A549 (cell line): ENCODE measurements around the gene ZNF526. TPM values are rescaled to one million over a fixed set of nuclear protein-coding genes. Genes with fewer than 3 reads are reported as not detected.

Source experiments
- ATAC-seq, 2 experiments: fragments of 200-7000 bp in 1 of 2; fragments of >200 bp in 1 of 2; cut with Nextera tagmentation in 1 of 2; cut with Tn5 transposase in 1 of 2; 3 replicates each; pipeline versions ENCODE4 v1.8.0 to v1.9.1; 2018 to 2020; ENCODE audit warnings: mild to moderate bottlenecking in 1 of 2, moderate library complexity in 1 of 2
- CTCF ChIA-PET: fragments of 300-600 bp; sonication (Branson Sonifier 250); formaldehyde crosslinking; extraction: SDS; loops from one replicate; lab custom pipeline; 2021; ENCODE audit warnings: antibody characterized with exemption, inconsistent platforms; lab: Yijun Ruan, JAX
- POLR2A ChIA-PET: fragments of 350-600 bp; formaldehyde crosslinking; extraction: SDS; loops from one replicate; lab custom pipeline; 2021; ENCODE audit warnings: antibody characterized with exemption, inconsistent platforms; lab: Yijun Ruan, JAX
- DNase-seq, 2 experiments: peaks; one replicate each; pipeline versions ENCODE4 v3.0.0 to v3.0.0-alpha.2; 2011 to 2016; ENCODE audit warnings: low read depth in 1 of 2, low spot score in 1 of 2
- FAIRE-seq: peaks from 2 replicates; lab custom pipeline; 2011; peaks lifted over from hg19 to GRCh38; lab: Jason Lieb, UNC
- H3K27ac ChIP-seq, 2 experiments: fragments of >200 bp; sonication (Bioruptor Twin); formaldehyde crosslinking; 3 replicates each; pipeline ENCODE4 v1.5.1; 2016 to 2017
- H3K4me1 ChIP-seq: fragments of >200 bp; sonication (Bioruptor Twin); formaldehyde crosslinking; 3 replicates; pipeline ENCODE4 v1.6.1; 2016
- H3K4me2 ChIP-seq: fragments of >200 bp; sonication (Bioruptor Twin); formaldehyde crosslinking; 3 replicates; pipeline ENCODE4 v1.6.1; 2016
- H3K4me3 ChIP-seq: fragments of >200 bp; sonication (Bioruptor Twin); formaldehyde crosslinking; 3 replicates; pipeline ENCODE4 v1.5.1; 2016
- H3K9me3 ChIP-seq: fragments of >200 bp; sonication (Bioruptor Twin); formaldehyde crosslinking; 3 replicates; pipeline ENCODE4 v1.6.1; 2016
- BHLHE40 ChIP-seq: IDR thresholded peaks from 2 replicates; pipeline ENCODE4 v1.6.1; 2012; ENCODE audit warnings: low read depth, low read length, inconsistent platforms
- CHD2 ChIP-seq: fragments of 150-350 bp; IDR thresholded peaks from 2 replicates; pipeline ENCODE4 v1.6.1; 2014; ENCODE audit warnings: low read length; ENCODE audit not compliant: partially characterized antibody
- CHD4 ChIP-seq: fragments of 200-600 bp; sonication (generic); IDR thresholded peaks from 2 replicates; pipeline ENCODE4 v1.6.1; 2016; ENCODE audit warnings: antibody characterized with exemption, mild to moderate bottlenecking, borderline replicate concordance
- EHF ChIP-seq: fragments of 250-450 bp; sonication (Bioruptor Pico); IDR thresholded peaks from 2 replicates; pipeline ENCODE4 v1.5.0; 2020; ENCODE audit warnings: mild to moderate bottlenecking
- ESRRA ChIP-seq: fragments of 150-350 bp; IDR thresholded peaks from 2 replicates; pipeline ENCODE4 v1.6.1; 2014; ENCODE audit warnings: mild to moderate bottlenecking, low read length, borderline replicate concordance
- FOSB ChIP-seq: fragments of 250-450 bp; sonication (Bioruptor Pico); IDR thresholded peaks from 2 replicates; pipeline ENCODE4 v1.5.0; 2020; ENCODE audit warnings: mild to moderate bottlenecking, moderate library complexity
- HEYL ChIP-seq: fragments of 250-450 bp; sonication (Bioruptor Pico); IDR thresholded peaks from 2 replicates; pipeline ENCODE4 v1.8.0; 2021; ENCODE audit warnings: mild to moderate bottlenecking, moderate library complexity
- HOXA7 ChIP-seq: fragments of 250-450 bp; sonication (Bioruptor Pico); IDR thresholded peaks from 2 replicates; pipeline ENCODE4 v1.5.0; 2020; ENCODE audit warnings: mild to moderate bottlenecking, moderate library complexity
- HOXB13 ChIP-seq: fragments of 250-450 bp; sonication (Bioruptor Pico); IDR thresholded peaks from 2 replicates; pipeline ENCODE4 v1.5.0; 2020; ENCODE audit warnings: low read depth, mild to moderate bottlenecking, moderate library complexity
- JUN ChIP-seq, 2 experiments: fragments of >200 bp; sonication (Bioruptor Twin); formaldehyde crosslinking; IDR thresholded peaks; 2 replicates in 1 of 2; 3 replicates in 1 of 2; pipeline ENCODE4 v1.6.1; 2016 to 2017
- KDM1A ChIP-seq: fragments of 200-600 bp; sonication (generic); IDR thresholded peaks from 2 replicates; pipeline ENCODE4 v1.6.1; 2016; ENCODE audit warnings: low read depth, mild to moderate bottlenecking
- MAFK ChIP-seq: fragments of 450-650 bp; IDR thresholded peaks from 2 replicates; pipeline ENCODE4 v1.6.1; 2014; ENCODE audit not compliant: partially characterized antibody
- PHF8 ChIP-seq: fragments of 200-600 bp; sonication (generic); IDR thresholded peaks from 2 replicates; pipeline ENCODE4 v1.6.1; 2016; ENCODE audit warnings: low read depth, mild to moderate bottlenecking, antibody characterized with exemption, moderate library complexity, borderline replicate concordance
- POLR2AphosphoS2 ChIP-seq: conservative IDR thresholded peaks from 2 replicates; pipeline ENCODE4 v1.6.1; 2012; ENCODE audit warnings: low read length, improper control_type of control experiment, inconsistent platforms
- RAD21 ChIP-seq, 2 experiments: fragments of >200 bp in 1 of 2; sonication (Bioruptor Twin) in 1 of 2; formaldehyde crosslinking in 1 of 2; IDR thresholded peaks in 1 of 2; conservative IDR thresholded peaks in 1 of 2; 2 replicates in 1 of 2; 3 replicates in 1 of 2; pipeline ENCODE4 v1.6.1; 2012 to 2018; ENCODE audit warnings: inconsistent platforms in 1 of 2
- RARB ChIP-seq: fragments of 250-450 bp; sonication (Bioruptor Pico); IDR thresholded peaks from 2 replicates; pipeline ENCODE4 v1.8.0; 2021; ENCODE audit warnings: mild to moderate bottlenecking, moderate library complexity
- RNF2 ChIP-seq: fragments of 200-600 bp; sonication (generic); IDR thresholded peaks from 2 replicates; pipeline ENCODE4 v1.6.1; 2016; ENCODE audit warnings: low read depth, mild to moderate bottlenecking, antibody characterized with exemption, moderate library complexity, borderline replicate concordance
- SMC3 ChIP-seq: fragments of >200 bp; sonication (Bioruptor Twin); formaldehyde crosslinking; IDR thresholded peaks from 3 replicates; pipeline ENCODE4 v1.6.1; 2018; ENCODE audit warnings: inconsistent platforms
- ZC3H11A ChIP-seq: fragments of 450-650 bp; IDR thresholded peaks from 2 replicates; pipeline ENCODE4 v1.6.1; 2014; ENCODE audit warnings: antibody characterized with exemption, mild to moderate bottlenecking
- ZNF302 ChIP-seq: fragments of 250-450 bp; sonication (Bioruptor Pico); IDR thresholded peaks from 2 replicates; pipeline ENCODE4 v1.9.0; 2021; ENCODE audit warnings: inconsistent platforms, mild to moderate bottlenecking, moderate library complexity
- ZSCAN20 ChIP-seq: fragments of 250-450 bp; sonication (Bioruptor Pico); IDR thresholded peaks from 2 replicates; pipeline ENCODE4 v1.8.0; 2022; ENCODE audit warnings: mild to moderate bottlenecking, moderate library complexity
- WGBS: methylation state at CpG from one replicate; pipeline ENCODE4 v1.1.6; 2017; ENCODE audit errors: missing lambda C conversion rate; 5-methylcytosine and 5-hydroxymethylcytosine counted together
- polyA plus RNA-seq, 4 experiments: library from polyadenylated mRNA; depleted of rRNA in 3 of 4; stranded (reverse); fragments of >200 nt; fragmentation: RNase III in 1 of 4; extraction: RNeasy Plus Mini Kit Qiagen cat#74134 plus additional on column Dnase treatment in 1 of 4; gene quantifications; 2 replicates in 3 of 4; 3 replicates in 1 of 4; pipeline ENCODE4 v1.2.3, GENCODE V29; 2011 to 2017
- TF ChIP-seq, protein P1 (sequence below): fragments of 450-650 bp; IDR thresholded peaks from 2 replicates; pipeline ENCODE4 v1.6.1; 2014; ENCODE audit warnings: antibody characterized with exemption
- TF ChIP-seq, protein P2 (sequence below): IDR thresholded peaks from 2 replicates; pipeline ENCODE4 v1.6.1; 2012
- TF ChIP-seq, protein P3 (sequence below): fragments of >200 bp; sonication (Bioruptor Twin); formaldehyde crosslinking; IDR thresholded peaks from 2 replicates; pipeline ENCODE4 v1.6.1; 2016
- TF ChIP-seq, protein P4 (sequence below): fragments of >200 bp; sonication (Bioruptor Twin); formaldehyde crosslinking; IDR thresholded peaks from 3 replicates; pipeline ENCODE4 v1.6.1; 2016
- TF ChIP-seq, protein P5 (sequence below): fragments of 150-350 bp; IDR thresholded peaks from 2 replicates; pipeline ENCODE4 v1.6.1; 2014; ENCODE audit warnings: low read depth, mild to moderate bottlenecking, low read length

Gene ZNF526
- polyA plus RNA-seq, 2 of the 4 experiments (the other 2 are of a cell fraction), result 7.1 to 12.9 TPM

DNA sequence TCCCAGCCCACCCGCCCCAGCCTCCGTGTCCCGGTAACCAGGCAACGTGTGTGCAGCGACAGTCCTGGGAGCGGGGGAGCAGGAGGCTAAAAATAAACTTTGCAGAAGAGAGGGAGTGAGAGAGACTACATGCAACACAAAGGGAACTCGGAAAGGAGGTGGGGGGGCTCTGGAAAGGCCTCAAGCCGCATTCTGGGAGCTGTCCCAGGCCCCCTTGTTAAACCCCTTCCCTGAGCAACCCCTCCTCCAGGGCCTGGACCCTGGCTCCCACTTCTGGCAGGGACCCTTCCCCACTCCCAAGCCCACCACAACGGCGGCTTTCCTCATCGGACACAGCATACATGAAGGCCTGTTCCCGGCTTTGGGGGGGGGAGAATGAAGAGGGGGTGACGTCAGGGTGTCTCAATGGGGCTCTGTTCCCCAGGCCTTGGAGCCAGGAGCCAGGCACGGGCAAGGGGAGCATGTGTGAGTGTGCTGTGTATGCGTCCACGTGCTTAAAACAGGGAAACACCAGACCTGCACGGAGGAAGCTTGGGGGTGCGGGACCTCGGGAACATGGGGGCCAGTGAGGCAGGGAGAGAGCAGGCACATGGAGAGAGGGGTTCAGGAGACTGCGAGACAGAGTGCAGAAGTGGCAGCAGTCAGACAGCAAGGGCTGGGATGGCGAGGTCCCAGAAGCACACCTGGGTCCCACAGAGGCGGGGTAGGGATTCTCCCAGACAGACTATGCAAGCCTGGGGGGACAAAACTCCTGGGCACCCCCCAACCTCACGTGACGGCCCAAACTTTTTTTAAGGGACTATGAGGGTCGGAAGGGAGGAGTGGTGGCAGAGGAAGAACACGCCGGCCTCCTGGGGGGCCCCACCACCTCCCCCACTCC lies 32.5 kb downstream of the ZNF526 start (continued):
- TF ChIP-seq, protein P1, sequence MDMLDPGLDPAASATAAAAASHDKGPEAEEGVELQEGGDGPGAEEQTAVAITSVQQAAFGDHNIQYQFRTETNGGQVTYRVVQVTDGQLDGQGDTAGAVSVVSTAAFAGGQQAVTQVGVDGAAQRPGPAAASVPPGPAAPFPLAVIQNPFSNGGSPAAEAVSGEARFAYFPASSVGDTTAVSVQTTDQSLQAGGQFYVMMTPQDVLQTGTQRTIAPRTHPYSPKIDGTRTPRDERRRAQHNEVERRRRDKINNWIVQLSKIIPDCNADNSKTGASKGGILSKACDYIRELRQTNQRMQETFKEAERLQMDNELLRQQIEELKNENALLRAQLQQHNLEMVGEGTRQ, result 0 out of 2 replicates have a peak, but pooled peaks have one; percentile 6
- 0 out of 2 replicates have a peak, but pooled peaks have one; percentile 46 for TF ChIP-seq BHLHE40
- TF ChIP-seq, protein P2, sequence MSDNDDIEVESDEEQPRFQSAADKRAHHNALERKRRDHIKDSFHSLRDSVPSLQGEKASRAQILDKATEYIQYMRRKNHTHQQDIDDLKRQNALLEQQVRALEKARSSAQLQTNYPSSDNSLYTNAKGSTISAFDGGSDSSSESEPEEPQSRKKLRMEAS, result peak; percentile 88
- TF ChIP-seq ZNF302 (CRISPR knock-in tag), result no peak
- no peak for TF ChIP-seq SMC3
- TF ChIP-seq HOXA7 (CRISPR knock-in tag), result no peak
- no peak for TF ChIP-seq ZSCAN20 (CRISPR knock-in tag)
- TF ChIP-seq HOXB13 (CRISPR knock-in tag), result no peak
- no peak for TF ChIP-seq PHF8
- no peak for TF ChIP-seq RARB (CRISPR knock-in tag)
- TF ChIP-seq KDM1A, result no peak
- TF ChIP-seq, protein P3, sequence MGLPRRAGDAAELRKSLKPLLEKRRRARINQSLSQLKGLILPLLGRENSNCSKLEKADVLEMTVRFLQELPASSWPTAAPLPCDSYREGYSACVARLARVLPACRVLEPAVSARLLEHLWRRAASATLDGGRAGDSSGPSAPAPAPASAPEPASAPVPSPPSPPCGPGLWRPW, result no peak
- no peak for TF ChIP-seq MAFK

DNA sequence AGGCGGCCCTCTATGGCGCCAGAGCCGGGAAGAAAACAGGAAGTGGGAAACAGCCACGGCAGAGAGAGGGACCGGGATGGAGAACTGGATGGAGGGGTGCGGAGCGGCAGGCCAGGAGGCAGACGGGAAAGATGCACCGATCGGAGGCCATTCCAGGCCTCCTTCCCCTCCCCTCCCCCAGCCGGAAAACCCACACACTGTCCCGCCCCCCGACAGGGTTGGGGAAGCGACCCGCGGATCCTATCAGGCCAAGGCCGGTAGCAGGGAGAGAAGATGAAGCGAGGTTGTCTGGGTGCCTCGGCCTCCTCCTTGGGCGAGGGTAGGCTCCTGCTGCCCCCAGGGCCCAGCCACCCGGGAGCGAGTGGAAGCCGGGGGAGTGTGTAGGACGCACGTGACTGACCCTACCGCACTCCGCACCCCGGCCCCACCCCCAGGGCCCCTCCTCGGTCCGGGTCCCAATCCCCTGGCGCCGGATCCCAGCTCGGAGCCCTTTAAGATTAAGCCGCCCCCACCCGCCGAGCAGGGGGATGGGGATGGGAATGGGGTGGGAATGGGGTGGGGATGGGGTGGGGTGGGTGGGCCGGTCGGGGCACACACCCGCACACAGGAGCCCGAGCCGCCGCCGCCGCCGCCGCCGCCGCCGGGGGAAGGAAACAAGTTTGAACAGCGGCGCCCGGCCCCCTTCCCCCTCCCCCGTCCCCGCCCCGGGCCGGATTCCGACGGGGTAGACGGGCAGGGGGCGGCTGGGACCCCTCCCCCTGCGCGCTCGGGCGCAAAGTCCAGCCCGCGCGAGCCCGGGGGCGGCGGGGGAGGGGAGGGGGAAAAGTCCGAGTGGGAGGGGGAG lies 33.4 kb downstream of the ZNF526 start:
- H3K4me2 ChIP-seq, result peak overlapping the region; percentile 92
- peak overlapping the region; percentile 94 for H3K4me3 ChIP-seq
- peak; percentile 17 to 42 for ATAC-seq
- peak; percentile 92 for FAIRE-seq
- no peaks in the 10 kb centered on the region for H3K9me3 ChIP-seq
- CTCF ChIA-PET, result interaction anchor here (1.8 to 21.7 kb wide), 3 partner anchors 8 to 42 kb away, joined by 4 to 616 read pairs (median 373); partner anchors contain the start of genes CIC, PAFAH1B3 and PRR19
- 2% methylated on average over 29 of the region's 71 CpGs for WGBS
- POLR2A ChIA-PET, result interaction anchor here (3.4 kb wide), 1 partner anchor 10 kb away, joined by 28 read pairs; the partner anchor contains the start of gene GSK3A
- peak overlapping the region; percentile 94 to 96 for H3K27ac ChIP-seq
- H3K4me1 ChIP-seq, result peaks cover 57% of the 10 kb centered on the region
- DNase-seq, result peak; percentile 81 to 97
- TF ChIP-seq RNF2 (no peak), HOXB13 (CRISPR knock-in tag) (no peak), CHD4 (no peak), FOSB (CRISPR knock-in tag) (no peak), POLR2AphosphoS2 (no peak), ZNF302 (CRISPR knock-in tag) (no peak), ZC3H11A (no peak), BHLHE40 (peak; percentile 64), RAD21 (conservative IDR thresholded peaks at IDR 0.05 in 1 of 2, IDR thresholded peaks at IDR 0.05 in 1 of 2) (no peak), ZSCAN20 (CRISPR knock-in tag) (no peak), JUN (IDR thresholded peaks at IDR 0.05) (peak; percentile 58 to 76; a peak in 4 of 5 replicates), HEYL (CRISPR knock-in tag) (no peak), ESRRA (no peak), EHF (CRISPR knock-in tag) (no peak), CHD2 (no peak)
- TF ChIP-seq, protein P4, sequence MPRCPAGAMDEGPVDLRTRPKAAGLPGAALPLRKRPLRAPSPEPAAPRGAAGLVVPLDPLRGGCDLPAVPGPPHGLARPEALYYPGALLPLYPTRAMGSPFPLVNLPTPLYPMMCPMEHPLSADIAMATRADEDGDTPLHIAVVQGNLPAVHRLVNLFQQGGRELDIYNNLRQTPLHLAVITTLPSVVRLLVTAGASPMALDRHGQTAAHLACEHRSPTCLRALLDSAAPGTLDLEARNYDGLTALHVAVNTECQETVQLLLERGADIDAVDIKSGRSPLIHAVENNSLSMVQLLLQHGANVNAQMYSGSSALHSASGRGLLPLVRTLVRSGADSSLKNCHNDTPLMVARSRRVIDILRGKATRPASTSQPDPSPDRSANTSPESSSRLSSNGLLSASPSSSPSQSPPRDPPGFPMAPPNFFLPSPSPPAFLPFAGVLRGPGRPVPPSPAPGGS, result 0 out of 3 replicates have a peak, but pooled peaks have one; percentile 39
- TF ChIP-seq, protein P3, result no peak
- TF ChIP-seq, protein P5, sequence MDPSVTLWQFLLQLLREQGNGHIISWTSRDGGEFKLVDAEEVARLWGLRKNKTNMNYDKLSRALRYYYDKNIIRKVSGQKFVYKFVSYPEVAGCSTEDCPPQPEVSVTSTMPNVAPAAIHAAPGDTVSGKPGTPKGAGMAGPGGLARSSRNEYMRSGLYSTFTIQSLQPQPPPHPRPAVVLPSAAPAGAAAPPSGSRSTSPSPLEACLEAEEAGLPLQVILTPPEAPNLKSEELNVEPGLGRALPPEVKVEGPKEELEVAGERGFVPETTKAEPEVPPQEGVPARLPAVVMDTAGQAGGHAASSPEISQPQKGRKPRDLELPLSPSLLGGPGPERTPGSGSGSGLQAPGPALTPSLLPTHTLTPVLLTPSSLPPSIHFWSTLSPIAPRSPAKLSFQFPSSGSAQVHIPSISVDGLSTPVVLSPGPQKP, result no peak
